K562 (cell line): ENCODE measurements around the gene FAM149B1. TPM values are rescaled to one million over a fixed set of nuclear protein-coding genes. Genes with fewer than 3 reads are reported as not detected.
A peak's percentile ranks its signal among the peaks of the same experiment; 100 is the strongest.

Experiments used
- AFF1 ChIP-seq, 2 experiments: fragments of 450-650 bp; IDR thresholded peaks; 2 replicates each; pipeline ENCODE4 v1.6.1; 2018; ENCODE audit warnings: mild to moderate bottlenecking in 2 of 2, low read depth in 1 of 2; ENCODE audit not compliant: partially characterized antibody in 2 of 2
- CTBP1 ChIP-seq: fragments of 450-650 bp; IDR thresholded peaks from 2 replicates; pipeline ENCODE4 v1.6.1; 2016; ENCODE audit warnings: borderline replicate concordance
- CTCF ChIP-seq, 3 experiments: IDR thresholded peaks in 2 of 3; conservative IDR thresholded peaks in 1 of 3; 2 replicates each; pipeline ENCODE4 v1.5.1; 2011 to 2012; ENCODE audit warnings: low read length in 3 of 3, mild to moderate bottlenecking in 3 of 3, control low read depth in 2 of 3, improper control_type of control experiment in 1 of 3, inconsistent platforms in 1 of 3, low read depth in 1 of 3, mixed read lengths in 1 of 3, moderate library complexity in 1 of 3; ENCODE audit not compliant: insufficient read depth in 2 of 3
- FOXP1 ChIP-seq: sonication (generic); formaldehyde crosslinking; IDR thresholded peaks from 2 replicates; pipeline ENCODE4 v1.8.0; 2022; ENCODE audit warnings: mild to moderate bottlenecking, missing genetic modification reagents
- RBFOX2 ChIP-seq: fragments of 200-400 bp; formaldehyde crosslinking; IDR thresholded peaks from 2 replicates; pipeline ENCODE4 v1.6.1; 2017; ENCODE audit warnings: low read depth, mild to moderate bottlenecking, low read length, moderate library complexity
- RERE ChIP-seq: sonication (generic); formaldehyde crosslinking; IDR thresholded peaks from 2 replicates; pipeline ENCODE4 v1.8.0; 2023; ENCODE audit warnings: missing genetic modification reagents, mild to moderate bottlenecking, borderline replicate concordance
- RFX7 ChIP-seq: fragments of 250-450 bp; sonication (Bioruptor Pico); IDR thresholded peaks from 2 replicates; pipeline ENCODE4 v1.5.1; 2021; ENCODE audit warnings: mild to moderate bottlenecking
- SMC3 ChIP-seq: conservative IDR thresholded peaks from 2 replicates; pipeline ENCODE4 v1.6.1; 2011; ENCODE audit warnings: low read depth, low read length, improper control_type of control experiment; ENCODE audit not compliant: insufficient read depth
- ZBTB34 ChIP-seq: fragments of 250-450 bp; sonication (Bioruptor Pico); IDR thresholded peaks from 2 replicates; pipeline ENCODE4 v1.8.0; 2021; ENCODE audit warnings: mild to moderate bottlenecking, moderate library complexity
- ZNF766 ChIP-seq: fragments of 200-800 bp; sonication (Bioruptor generic); conservative IDR thresholded peaks from 2 replicates; pipeline ENCODE4 v1.6.1; 2016; ENCODE audit warnings: missing genetic modification characterization, missing compliant biosample characterization
- polyA plus RNA-seq, 8 experiments: library from polyadenylated mRNA; depleted of rRNA in 4 of 8; stranded (reverse) in 5 of 8; unstranded in 3 of 8; fragments of >200 nt; fragmentation: Nextera tagmentation in 2 of 8; fragmentation: Illumina TruSeq in 1 of 8; extraction: Ambion mirVana in 2 of 8; extraction: Trizol in 1 of 8; gene quantifications; 2 replicates each; pipeline versions ENCODE4 v1.2.1 to v1.2.3, GENCODE V29; 2011 to 2014; ENCODE audit warnings: inconsistent platforms in 1 of 8, missing spikeins in 1 of 8
- total RNA-seq, 7 experiments: library from RNA; depleted of rRNA in 6 of 7; stranded (reverse); fragments of >200 nt in 6 of 7; fragmentation: Illumina TruSeq in 2 of 7; extraction: Trizol in 2 of 7; gene quantifications; 2 replicates each; pipeline versions ENCODE4 v1.2.1 to v1.2.3, GENCODE V29; 2011 to 2021; ENCODE audit warnings: low replicate concordance in 1 of 7

The FAM149B1 gene
- total and polyA plus RNA-seq, 9 of the 15 experiments (the other 6 are each of a cell fraction or from before 2014, with no cell fraction given) = 4.2 to 18.5 (median 9.3) TPM

DNA sequence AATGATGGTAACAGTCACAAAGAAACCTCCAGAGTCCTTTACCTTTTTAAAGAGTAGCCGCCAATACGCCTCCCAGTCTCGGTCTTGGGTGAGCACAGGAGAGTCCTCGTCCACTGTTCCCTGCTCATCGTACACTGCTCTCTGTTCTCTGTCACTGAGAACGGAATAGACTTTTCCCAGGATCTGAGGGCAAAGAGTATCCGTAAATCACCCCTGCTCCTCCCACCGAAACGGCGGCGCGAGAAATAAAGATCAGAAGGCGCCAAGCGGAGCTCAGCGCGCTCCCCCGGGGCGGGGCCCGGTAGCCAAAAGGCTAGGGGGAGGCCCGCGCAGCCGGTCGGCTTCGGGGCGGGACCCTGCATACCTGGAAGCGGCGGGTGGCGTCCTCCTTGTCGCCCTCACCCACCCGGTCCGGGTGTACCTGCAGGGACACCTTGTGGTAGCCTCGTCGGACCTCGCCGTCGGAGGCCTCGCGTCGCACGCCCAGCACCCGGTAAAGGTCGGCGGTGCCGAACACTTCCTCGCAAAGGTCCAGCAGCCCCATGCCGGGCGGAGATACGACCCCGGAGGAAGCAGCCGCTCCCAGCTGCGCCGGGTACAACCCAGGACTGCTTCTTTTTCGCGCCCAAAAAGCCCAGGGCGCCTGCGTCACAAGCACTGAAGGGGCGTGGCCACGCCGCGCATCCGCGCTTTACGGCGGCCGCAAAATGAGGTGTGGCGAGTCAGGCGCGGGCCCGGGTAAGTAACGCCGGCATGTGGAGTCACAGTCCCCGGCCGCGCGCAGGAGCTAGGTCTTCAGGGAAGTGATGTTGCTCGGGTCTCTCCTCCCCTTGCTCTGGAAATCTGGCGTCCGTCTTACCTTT is 79.0 kb downstream of the FAM149B1 start, which contains the start of gene DNAJC9 (continued):
- TF ChIP-seq CTCF (IDR thresholded peaks at IDR 0.05 in 2 of 3, conservative IDR thresholded peaks at IDR 0.05 in 1 of 3; ENCODE audit: insufficient read depth in 2 of 3, low read depth in 1 of 3, low read length in 3 of 3) = peak in 1 of 3 experiments; percentile 15; a peak in 3 of 6 replicates
- peak; percentile 54 to 62 for TF ChIP-seq AFF1 (IDR thresholded peaks at IDR 0.05; ENCODE audit: low read depth in 1 of 2, partially characterized antibody in 2 of 2)
- peak; percentile 41; the same call in 1 of the 2 replicates for TF ChIP-seq ZNF766 (CRISPR knock-in tag)
- peak; percentile 37; the same call in 1 of the 2 replicates for TF ChIP-seq RFX7 (CRISPR knock-in tag)
- TF ChIP-seq RBFOX2 = peak; percentile 100
- 0 out of 2 replicates have a peak, but pooled peaks have one; percentile 17 for TF ChIP-seq SMC3
- TF ChIP-seq ZBTB34 (CRISPR knock-in tag) = no peak
- peak; percentile 98 for TF ChIP-seq CTBP1
- TF ChIP-seq FOXP1 (CRISPR knock-in tag) = peak; percentile 97
- no peak for TF ChIP-seq RERE (CRISPR knock-in tag)
